Measurements from ENCODE around the gene ANAPC5. TPM values are rescaled to one million over a fixed set of nuclear protein-coding genes. Genes with fewer than 3 reads are reported as not detected.

Gene ANAPC5
- total and polyA plus RNA-seq, 3 experiments from 2014 or later = 133 to 148 (median 133) TPM

DNA sequence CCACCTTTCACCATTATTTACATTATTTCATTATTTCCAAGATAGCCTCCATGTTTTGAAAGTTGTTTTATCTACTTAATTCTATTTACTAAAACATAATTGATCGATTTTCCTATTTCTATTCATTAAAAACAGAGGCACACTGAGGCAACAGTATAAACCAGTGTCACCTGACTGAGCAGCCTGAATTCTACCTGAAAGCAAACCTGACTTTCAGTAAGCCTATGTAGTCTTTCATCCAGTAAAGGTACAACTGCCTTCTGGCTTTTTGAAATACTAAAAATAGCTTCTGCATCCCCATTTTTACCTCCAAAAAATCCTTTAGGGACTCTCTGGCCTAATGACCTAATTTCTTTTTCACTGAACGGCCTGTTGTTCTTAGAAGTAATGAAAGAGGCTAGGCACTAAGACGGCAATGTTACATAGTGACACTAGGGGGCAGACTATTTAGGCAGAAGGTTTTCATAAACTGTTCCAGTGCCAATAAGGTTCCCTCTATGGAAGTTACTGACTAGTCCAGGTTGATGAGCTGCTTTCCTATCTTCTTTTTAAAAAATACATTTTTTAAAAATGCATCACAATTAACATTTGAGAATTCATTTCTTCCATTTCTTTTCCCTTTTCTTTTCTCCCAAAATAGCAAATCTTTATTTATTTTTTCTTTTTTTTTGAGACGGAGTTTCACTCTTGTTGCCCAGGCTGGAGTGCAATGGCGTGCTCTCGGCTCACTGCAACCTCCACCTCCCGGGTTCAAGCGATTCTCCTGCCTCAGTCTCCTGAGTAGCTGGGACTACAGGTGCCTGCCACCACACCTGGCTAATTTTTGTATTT is 17.5 kb downstream of the ANAPC5 start:
- H3K9me3 ChIP-seq (ENCODE audit: low read length) = no peaks in the 10 kb centered on the region
- H3K9me3 Mint-ChIP-seq = no peaks in the 10 kb centered on the region
- peaks cover 53% of the 10 kb centered on the region for H3K36me3 ChIP-seq (ENCODE audit: insufficient read depth, low read length)
- peaks cover 4% of the 10 kb centered on the region for H3K4me1 ChIP-seq (ENCODE audit: insufficient read depth, low read length)
- H3K27me3 Mint-ChIP-seq = peaks cover 0 to 2% of the 10 kb centered on the region in 2 donors
- H3K36me3 Mint-ChIP-seq = peaks cover 4 to 79% (median 22%) of the 10 kb centered on the region in 3 donors
- no peaks in the 10 kb centered on the region for H3K27me3 ChIP-seq (ENCODE audit: insufficient read depth, low read length, poor library complexity, severe bottlenecking)
- CTCF ChIA-PET = interaction anchor here (0.7 to 6.3 kb wide), 13 partner anchors 9 to 120 kb away, joined by 3 to 41 read pairs (median 4); partner anchors contain the start of gene RNF34
- POLR2A ChIA-PET = interaction anchor here (0.6 kb wide), 1 partner anchor 144 kb away, joined by 7 read pairs; no protein-coding TSS in a partner anchor
- no peak overlapping the region for H3K4me3 Mint-ChIP-seq
- peaks cover 4 to 5% (median 5%) of the 10 kb centered on the region in 3 donors for H3K4me1 Mint-ChIP-seq
- peak overlapping the region in 6 of 8 donors; percentile 4 to 75 (median 58) for H3K27ac Mint-ChIP-seq
- H3K27ac ChIP-seq (ENCODE audit: low read depth, low read length) = no peak overlapping the region
- peak in 2 of 5 donors; percentile 44 to 46 for DNase-seq
- no peak overlapping the region for H3K4me3 ChIP-seq (ENCODE audit: low read length)

DNA sequence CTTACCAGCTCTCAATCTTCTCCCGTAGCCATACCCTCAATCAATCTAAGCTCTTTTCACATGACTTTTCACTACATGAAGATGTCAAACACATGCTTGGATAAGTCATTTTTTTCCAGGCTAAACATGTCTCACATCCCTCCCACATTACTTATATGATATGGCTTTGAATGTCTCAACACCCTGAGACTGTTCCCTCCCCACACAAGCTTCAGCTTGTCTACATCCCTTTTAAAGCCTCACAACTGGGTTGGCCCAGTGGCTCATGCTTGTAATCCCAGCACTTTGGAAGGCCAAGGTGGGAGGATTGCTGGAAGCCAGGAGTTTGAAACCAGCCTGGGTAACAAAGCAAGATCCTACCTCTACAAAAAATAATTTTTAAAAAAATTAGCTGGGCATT is 18.5 kb downstream of the ANAPC5 start:
- no peak overlapping the region for H3K4me3 ChIP-seq (ENCODE audit: low read length)
- no peak overlapping the region for H3K4me3 Mint-ChIP-seq
- peaks cover 4 to 5% (median 5%) of the 10 kb centered on the region in 3 donors for H3K4me1 Mint-ChIP-seq
- peaks cover 55% of the 10 kb centered on the region for H3K36me3 ChIP-seq (ENCODE audit: insufficient read depth, low read length)
- POLR2A ChIA-PET = no interaction called here
- peaks cover 4 to 82% (median 22%) of the 10 kb centered on the region in 3 donors for H3K36me3 Mint-ChIP-seq
- no peak overlapping the region for H3K27ac ChIP-seq (ENCODE audit: low read depth, low read length)
- DNase-seq = no peak
- CTCF ChIA-PET = interaction anchor here (0.6 to 6.3 kb wide), 4 partner anchors 66 to 1448 kb away, joined by 3 to 41 read pairs (median 9); partner anchors contain the start of gene RNF34
- H3K4me1 ChIP-seq (ENCODE audit: insufficient read depth, low read length) = peaks cover 4% of the 10 kb centered on the region
- H3K27me3 Mint-ChIP-seq = peaks cover 0 to 2% of the 10 kb centered on the region in 2 donors
- H3K9me3 ChIP-seq (ENCODE audit: low read length) = no peaks in the 10 kb centered on the region
- H3K27ac Mint-ChIP-seq = peak overlapping the region in 2 of 8 donors; percentile 15 to 31
- no peaks in the 10 kb centered on the region for H3K27me3 ChIP-seq (ENCODE audit: insufficient read depth, low read length, poor library complexity, severe bottlenecking)
- H3K9me3 Mint-ChIP-seq = no peaks in the 10 kb centered on the region

DNA sequence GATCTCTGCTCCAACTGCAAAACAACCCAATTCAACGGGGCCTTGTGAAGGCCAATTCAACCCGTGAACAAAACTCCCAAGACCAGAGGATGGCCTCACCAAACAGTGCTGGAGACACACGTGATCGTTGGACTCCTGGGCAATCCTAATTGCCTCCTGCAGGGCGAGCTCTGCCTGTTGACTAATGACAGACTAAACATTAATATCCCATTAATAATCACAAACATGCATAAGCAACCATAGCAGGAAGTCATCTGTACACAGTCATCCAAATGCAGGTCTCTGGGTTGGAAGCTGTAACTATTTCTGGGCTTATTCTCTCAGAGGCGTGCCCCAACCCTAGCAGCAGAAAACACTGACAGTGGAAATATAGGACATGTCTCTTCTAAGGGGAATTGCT is 21.0 kb downstream of the ANAPC5 start:
- no peak overlapping the region for H3K27ac ChIP-seq (ENCODE audit: low read depth, low read length)
- H3K27me3 ChIP-seq (ENCODE audit: insufficient read depth, low read length, poor library complexity, severe bottlenecking) = no peaks in the 10 kb centered on the region
- H3K4me1 ChIP-seq (ENCODE audit: insufficient read depth, low read length) = peaks cover 4% of the 10 kb centered on the region
- H3K36me3 Mint-ChIP-seq = peaks cover 0 to 91% (median 31%) of the 10 kb centered on the region in 3 donors
- no peak for DNase-seq
- CTCF ChIA-PET = interaction anchor here (1.5 kb wide), 1 partner anchor 20 kb away, joined by 4 read pairs; no protein-coding TSS in a partner anchor
- POLR2A ChIA-PET = no interaction called here
- H3K36me3 ChIP-seq (ENCODE audit: insufficient read depth, low read length) = peaks cover 67% of the 10 kb centered on the region
- H3K4me3 ChIP-seq (ENCODE audit: low read length) = no peak overlapping the region
- no peak overlapping the region for H3K4me3 Mint-ChIP-seq
- H3K9me3 ChIP-seq (ENCODE audit: low read length) = no peaks in the 10 kb centered on the region
- H3K4me1 Mint-ChIP-seq = peaks cover 4 to 5% (median 5%) of the 10 kb centered on the region in 3 donors
- no peaks in the 10 kb centered on the region for H3K27me3 Mint-ChIP-seq
- H3K9me3 Mint-ChIP-seq = no peaks in the 10 kb centered on the region
- peak overlapping the region in 2 of 8 donors; percentile 50 to 65 for H3K27ac Mint-ChIP-seq

DNA sequence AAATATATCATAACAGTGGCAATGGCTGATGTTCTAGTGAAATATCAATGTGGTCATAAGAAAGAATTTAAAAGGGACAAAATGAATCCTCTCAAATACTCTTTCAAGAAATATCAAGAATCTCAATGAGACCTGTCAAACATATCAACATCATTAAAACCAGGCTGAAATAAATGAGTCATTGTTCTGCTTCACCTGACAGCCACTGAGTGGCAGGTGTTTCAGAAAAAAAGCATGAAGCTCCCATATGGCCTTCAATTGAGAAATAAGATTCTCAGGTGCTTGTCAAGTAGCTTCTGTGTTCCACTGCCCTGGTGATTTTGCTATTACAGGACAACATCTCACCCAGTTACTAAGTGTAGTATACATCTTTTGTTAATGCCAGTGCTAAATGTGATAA is 21.5 kb downstream of the ANAPC5 start:
- POLR2A ChIA-PET = no interaction called here
- DNase-seq = no peak
- H3K4me3 ChIP-seq (ENCODE audit: low read length) = no peak overlapping the region
- Mint-ChIP-seq H3K9me3 (no peaks in the 10 kb centered on the region), H3K27ac (no peak overlapping the region), H3K4me3 (no peak overlapping the region), H3K36me3 (peaks cover 0 to 92% (median 36%) of the 10 kb centered on the region in 3 donors), H3K4me1 (peaks cover 4 to 5% (median 5%) of the 10 kb centered on the region in 3 donors), H3K27me3 (no peaks in the 10 kb centered on the region)
- no peak overlapping the region for H3K27ac ChIP-seq (ENCODE audit: low read depth, low read length)
- H3K9me3 ChIP-seq (ENCODE audit: low read length) = no peaks in the 10 kb centered on the region
- no peaks in the 10 kb centered on the region for H3K27me3 ChIP-seq (ENCODE audit: insufficient read depth, low read length, poor library complexity, severe bottlenecking)
- peaks cover 4% of the 10 kb centered on the region for H3K4me1 ChIP-seq (ENCODE audit: insufficient read depth, low read length)
- CTCF ChIA-PET = interaction anchor here (1.5 kb wide), 1 partner anchor 19 kb away, joined by 4 read pairs; no protein-coding TSS in a partner anchor
- H3K36me3 ChIP-seq (ENCODE audit: insufficient read depth, low read length) = peaks cover 67% of the 10 kb centered on the region

- Mint-ChIP-seq H3K9me3 (no peaks in the 10 kb centered on the region), H3K27me3 (no peaks in the 10 kb centered on the region), H3K36me3 (peaks cover 0 to 89% (median 32%) of the 10 kb centered on the region in 3 donors), H3K4me1 (peaks cover 4 to 5% (median 5%) of the 10 kb centered on the region in 3 donors), H3K27ac (no peak overlapping the region), H3K4me3 (no peak overlapping the region)
- peaks cover 4% of the 10 kb centered on the region for H3K4me1 ChIP-seq (ENCODE audit: insufficient read depth, low read length)
- ChIA-PET POLR2A (no interaction called here), CTCF (interaction anchor here (1.5 kb wide), 1 partner anchor 19 kb away, joined by 4 read pairs; no protein-coding TSS in a partner anchor)
- H3K4me3 ChIP-seq (ENCODE audit: low read length) = no peak overlapping the region
- H3K27ac ChIP-seq (ENCODE audit: low read depth, low read length) = no peak overlapping the region
- H3K9me3 ChIP-seq (ENCODE audit: low read length) = no peaks in the 10 kb centered on the region
- H3K27me3 ChIP-seq (ENCODE audit: insufficient read depth, low read length, poor library complexity, severe bottlenecking) = no peaks in the 10 kb centered on the region
- peaks cover 67% of the 10 kb centered on the region for H3K36me3 ChIP-seq (ENCODE audit: insufficient read depth, low read length)
- no peak for DNase-seq
Observed at GRCh38 chr12:121330195-121330594, 22.0 kb downstream of the ANAPC5 start.

DNA sequence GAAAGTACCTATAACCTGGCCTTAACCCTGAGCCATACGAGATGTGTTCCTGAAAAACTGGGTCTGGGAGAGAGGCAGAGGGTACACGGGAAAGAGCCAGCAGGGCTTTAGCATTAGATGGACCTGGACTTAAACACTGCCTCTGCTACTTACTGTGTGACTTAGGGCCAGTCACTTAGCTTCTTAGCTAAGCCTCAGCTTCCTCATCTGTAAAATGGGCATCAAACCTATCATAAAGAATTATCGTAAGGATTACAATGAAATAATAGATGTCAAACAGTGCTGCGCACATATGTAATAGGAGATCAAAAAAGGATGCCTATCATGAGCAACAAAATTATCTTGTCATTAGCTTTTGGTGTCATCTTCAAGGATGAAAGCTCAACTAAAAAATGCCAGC is 23.6 kb downstream of the ANAPC5 start:
- POLR2A ChIA-PET = interaction anchor here (0.7 kb wide), 1 partner anchor 647 kb away, joined by 3 read pairs; no protein-coding TSS in a partner anchor
- CTCF ChIA-PET = interaction anchor here (1.1 kb wide), 1 partner anchor 10 kb away, joined by 3 read pairs; no protein-coding TSS in a partner anchor

DNA sequence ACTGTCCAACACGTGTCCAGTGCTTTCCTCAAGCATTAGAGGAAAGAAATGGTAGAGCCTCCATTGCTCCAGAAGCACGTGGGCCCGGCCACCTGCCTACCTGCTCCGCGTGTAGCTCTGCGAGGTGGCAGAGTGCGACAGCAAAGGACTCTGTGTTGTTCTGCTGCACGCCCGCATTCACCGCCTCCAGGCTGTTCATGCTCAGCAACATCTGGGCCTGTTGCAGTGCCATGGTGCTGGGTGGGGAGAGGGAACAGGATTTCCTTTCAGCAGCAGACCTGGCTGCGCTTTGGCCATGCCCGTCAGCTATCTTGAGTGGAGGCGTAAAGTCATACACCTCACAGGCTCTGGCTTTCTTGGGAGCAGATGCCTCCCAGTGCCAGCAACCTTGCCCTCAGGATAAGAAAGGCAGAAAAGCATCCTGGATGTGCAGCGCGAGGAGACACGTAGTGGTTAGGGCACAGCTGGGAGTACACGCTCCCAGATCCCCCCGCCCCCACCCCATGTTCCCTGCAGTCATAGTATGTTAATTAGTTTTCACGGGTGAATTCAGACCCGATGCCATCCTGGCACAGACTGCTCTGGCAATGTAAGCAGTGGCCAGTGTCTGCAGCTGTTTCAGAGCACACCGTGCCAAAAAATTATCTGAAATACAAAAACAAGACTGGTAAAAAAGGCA is 25.1 kb downstream of the ANAPC5 start:
- peak overlapping the region in 4 of 8 donors; percentile 0 to 80 (median 27) for H3K27ac Mint-ChIP-seq
- no peaks in the 10 kb centered on the region for H3K27me3 Mint-ChIP-seq
- Histone ChIP-seq H3K4me3 (ENCODE audit: low read length) (no peak overlapping the region), H3K27ac (ENCODE audit: low read depth, low read length) (no peak overlapping the region), H3K27me3 (ENCODE audit: insufficient read depth, low read length, poor library complexity, severe bottlenecking) (no peaks in the 10 kb centered on the region), H3K36me3 (ENCODE audit: insufficient read depth, low read length) (peaks cover 66% of the 10 kb centered on the region), H3K4me1 (ENCODE audit: insufficient read depth, low read length) (no peaks in the 10 kb centered on the region), H3K9me3 (ENCODE audit: low read length) (no peaks in the 10 kb centered on the region)
- CTCF ChIA-PET = no interaction called here
- peaks cover 0 to 89% (median 33%) of the 10 kb centered on the region in 3 donors for H3K36me3 Mint-ChIP-seq
- POLR2A ChIA-PET = no interaction called here
- no peak overlapping the region for H3K4me3 Mint-ChIP-seq
- H3K9me3 Mint-ChIP-seq = no peaks in the 10 kb centered on the region
- no peaks in the 10 kb centered on the region for H3K4me1 Mint-ChIP-seq
- no peak for DNase-seq

More for the DNA sequence above, 23.6 kb downstream of the ANAPC5 start:
- H3K27me3 Mint-ChIP-seq = no peaks in the 10 kb centered on the region
- H3K27ac Mint-ChIP-seq = peak overlapping the region in 1 of 8 donors; percentile 10
- H3K4me1 Mint-ChIP-seq = no peaks in the 10 kb centered on the region
- H3K27me3 ChIP-seq (ENCODE audit: insufficient read depth, low read length, poor library complexity, severe bottlenecking) = no peaks in the 10 kb centered on the region
- no peak overlapping the region for H3K27ac ChIP-seq (ENCODE audit: low read depth, low read length)
- H3K4me3 Mint-ChIP-seq = no peak overlapping the region
- no peak for DNase-seq
- H3K9me3 ChIP-seq (ENCODE audit: low read length) = no peaks in the 10 kb centered on the region
- peaks cover 72% of the 10 kb centered on the region for H3K36me3 ChIP-seq (ENCODE audit: insufficient read depth, low read length)
- no peaks in the 10 kb centered on the region for H3K9me3 Mint-ChIP-seq
- peaks cover 0 to 90% (median 34%) of the 10 kb centered on the region in 3 donors for H3K36me3 Mint-ChIP-seq
- H3K4me1 ChIP-seq (ENCODE audit: insufficient read depth, low read length) = no peaks in the 10 kb centered on the region
- no peak overlapping the region for H3K4me3 ChIP-seq (ENCODE audit: low read length)

Measured in CD8-positive, alpha-beta memory T cell (primary cell).